Keratinocyte (primary cell): ENCODE results near the gene S1PR4. TPM values are rescaled to one million over a fixed set of nuclear protein-coding genes. Genes with fewer than 3 reads are reported as not detected.
"Not testable (repeated sequence)": the region's sequence is repeated elsewhere in the genome, so short reads cannot be mapped to it uniquely, and the experiment has no call there.

Experiments used
- DNase-seq: peaks from one replicate; pipeline ENCODE4 v3.0.0-alpha.2; 2011; ENCODE audit warnings: low read depth, missing footprints, low spot score
- FAIRE-seq: peaks from 2 replicates; lab custom pipeline; 2011; peaks lifted over from hg19 to GRCh38; lab: Jason Lieb, UNC
- H2AFZ ChIP-seq: 2 replicates; pipeline ENCODE4 v1.6.0; 2012; ENCODE audit warnings: low read length, control low read depth, inconsistent platforms; ENCODE audit not compliant: control insufficient read depth
- H3K27ac ChIP-seq: 2 replicates; pipeline ENCODE4 v1.5.1; 2011; ENCODE audit warnings: low read length; ENCODE audit not compliant: control insufficient read depth, insufficient read depth
- H3K27me3 ChIP-seq: 3 replicates; pipeline ENCODE4 v1.6.0; 2011; ENCODE audit warnings: low read length; ENCODE audit not compliant: control insufficient read depth, insufficient read depth; ENCODE audit errors: extremely low read depth
- H3K36me3 ChIP-seq, 2 experiments: 2 replicates in 1 of 2; 3 replicates in 1 of 2; pipeline ENCODE4 v1.5.1; 2011; ENCODE audit warnings: low read length in 2 of 2, mild to moderate bottlenecking in 1 of 2; ENCODE audit not compliant: control insufficient read depth in 2 of 2, insufficient read depth in 2 of 2; ENCODE audit errors: extremely low read depth in 1 of 2
- H3K4me1 ChIP-seq: 3 replicates; pipeline ENCODE4 v1.5.1; 2011; ENCODE audit warnings: low read length; ENCODE audit not compliant: control insufficient read depth, insufficient read depth; ENCODE audit errors: extremely low read depth
- H3K4me2 ChIP-seq: 3 replicates; pipeline ENCODE4 v1.6.0; 2011; ENCODE audit warnings: low read depth, low read length; ENCODE audit not compliant: control insufficient read depth, insufficient read depth; ENCODE audit errors: extremely low read depth
- H3K4me3 ChIP-seq, 3 experiments: fragments of 200-600 bp in 1 of 3; sonication (generic) in 1 of 3; 2 replicates in 2 of 3; 3 replicates in 1 of 3; pipeline ENCODE4 v1.5.1; 2011 to 2016; ENCODE audit warnings: low read length in 3 of 3, mild to moderate bottlenecking in 3 of 3, control low read depth in 2 of 3, inconsistent platforms in 1 of 3, low read depth in 1 of 3, mixed read lengths in 1 of 3, mixed run types in 1 of 3, moderate library complexity in 1 of 3; ENCODE audit not compliant: control insufficient read depth in 2 of 3, insufficient read depth in 2 of 3; ENCODE audit errors: extremely low read depth in 1 of 3
- H3K79me2 ChIP-seq: 2 replicates; pipeline ENCODE4 v1.6.0; 2012; ENCODE audit warnings: low read length; ENCODE audit not compliant: control insufficient read depth, insufficient read depth
- H3K9ac ChIP-seq: 3 replicates; pipeline ENCODE4 v1.6.0; 2011; ENCODE audit warnings: low read length; ENCODE audit not compliant: control insufficient read depth, insufficient read depth; ENCODE audit errors: extremely low read depth
- H3K9me1 ChIP-seq: 3 replicates; pipeline ENCODE4 v1.6.0; 2011; ENCODE audit warnings: low read length; ENCODE audit not compliant: control insufficient read depth, insufficient read depth; ENCODE audit errors: extremely low read depth
- H3K9me3 ChIP-seq: 2 replicates; pipeline ENCODE4 v1.5.1; 2012; ENCODE audit warnings: low read depth, low read length; ENCODE audit not compliant: control insufficient read depth
- H4K20me1 ChIP-seq: 3 replicates; pipeline ENCODE4 v1.6.0; 2011; ENCODE audit warnings: low read length; ENCODE audit not compliant: control insufficient read depth, insufficient read depth; ENCODE audit errors: extremely low read depth
- CTCF ChIP-seq, 3 experiments: IDR thresholded peaks in 1 of 3; conservative IDR thresholded peaks in 1 of 3; optimal IDR thresholded peaks in 1 of 3; 2 replicates in 2 of 3; 3 replicates in 1 of 3; pipeline versions ENCODE3 to v1.5.1; 2011; ENCODE audit warnings: low read length in 3 of 3, mild to moderate bottlenecking in 3 of 3, moderate library complexity in 2 of 3, control low read depth in 1 of 3, inconsistent platforms in 1 of 3; ENCODE audit not compliant: insufficient read depth in 2 of 3; ENCODE audit errors: extremely low read depth in 1 of 3
- EZH2 ChIP-seq: IDR thresholded peaks from one replicate; pipeline ENCODE4 v1.6.1; 2012; ENCODE audit warnings: inconsistent platforms, mild to moderate bottlenecking, low read length, moderate library complexity
- dilution Hi-C: fragments of 300-500 bp; cut with MboI; formaldehyde crosslinking; loops from one replicate; pipeline ENCODE4 v1.7.0; 2020; ENCODE audit warnings: low sequenced_read_pairs; ENCODE audit not compliant: extremely low pct_ligation_motif_present
- polyA plus RNA-seq, 5 experiments: library from polyadenylated mRNA; depleted of rRNA in 3 of 5; stranded (reverse) in 3 of 5; stranded (forward) in 1 of 5; unstranded in 1 of 5; fragments of >200 nt; gene quantifications; 1 replicate in 1 of 5; 2 replicates in 3 of 5; 3 replicates in 1 of 5; pipeline versions ENCODE4 v1.2.1 to v1.2.3, GENCODE V29; 2011 to 2012; ENCODE audit warnings: missing spikeins in 2 of 5, low read depth in 1 of 5, low replicate concordance in 1 of 5

The S1PR4 gene
- polyA plus RNA-seq, 1 donor (not counting 4 experiments of a cell fraction or from before 2014, with no cell fraction given) = 0.08 TPM

- H3K4me3 ChIP-seq = no peak overlapping the region
- H2AFZ ChIP-seq = no peak overlapping the region
- TF ChIP-seq EZH2 = no peak
- TF ChIP-seq CTCF (optimal IDR thresholded peaks at IDR 0.05 in 1 of 3, IDR thresholded peaks at IDR 0.05 in 1 of 3, conservative IDR thresholded peaks at IDR 0.05 in 1 of 3; ENCODE audit: extremely low read depth in 1 of 3, insufficient read depth in 2 of 3, low read length in 3 of 3) = no peak
- H3K9ac ChIP-seq = no peak overlapping the region
- H3K27ac ChIP-seq = no peak overlapping the region
- no peaks in the 10 kb centered on the region for H3K27me3 ChIP-seq
- H3K4me1 ChIP-seq = peaks cover 16% of the 10 kb centered on the region
- no peak overlapping the region for H3K4me2 ChIP-seq
- H3K9me3 ChIP-seq = no peaks in the 10 kb centered on the region
- dilution Hi-C loops = no loop called here
- peaks cover 78% of the 10 kb centered on the region for H3K79me2 ChIP-seq
- no peak for FAIRE-seq
- peaks cover 22% of the 10 kb centered on the region for H4K20me1 ChIP-seq
- DNase-seq = no peak
- H3K36me3 ChIP-seq = peaks cover 7 to 16% of the 10 kb centered on the region in 2 experiments
- H3K9me1 ChIP-seq = no peaks in the 10 kb centered on the region
Measured at GRCh38 chr19:3190470-3190770, 11.9 kb downstream of the S1PR4 start.

- Histone ChIP-seq H4K20me1 (peaks cover 22% of the 10 kb centered on the region), H3K9ac (no peak overlapping the region)
- TF ChIP-seq EZH2 (no peak), CTCF (optimal IDR thresholded peaks at IDR 0.05 in 1 of 3, IDR thresholded peaks at IDR 0.05 in 1 of 3, conservative IDR thresholded peaks at IDR 0.05 in 1 of 3; ENCODE audit: extremely low read depth in 1 of 3, insufficient read depth in 2 of 3, low read length in 3 of 3) (no peak)
Measured at GRCh38 chr19:3190921-3191805, 12.6 kb downstream of the S1PR4 start.

GRCh38 chr19:3191806-3192104, 13.2 kb downstream of the S1PR4 start:
- H3K9ac ChIP-seq, H3K9me1 ChIP-seq, H3K9me3 ChIP-seq, H3K4me3 ChIP-seq, H3K27ac ChIP-seq, H3K27me3 ChIP-seq, H2AFZ ChIP-seq, dilution Hi-C loops, DNase-seq, H3K4me2 ChIP-seq, FAIRE-seq: not testable (repeated sequence)
- Histone ChIP-seq H4K20me1 (peaks cover 22% of the 10 kb centered on the region), H3K36me3 (peaks cover 9 to 18% of the 10 kb centered on the region in 2 experiments), H3K4me1 (peaks cover 14% of the 10 kb centered on the region), H3K79me2 (peaks cover 69% of the 10 kb centered on the region)

More at GRCh38 chr19:3190921-3191805, 12.6 kb downstream of the S1PR4 start:
- dilution Hi-C loops = no loop called here
- DNase-seq = no peak
- Histone ChIP-seq H3K4me1 (peaks cover 16% of the 10 kb centered on the region), H3K27me3 (no peaks in the 10 kb centered on the region), H3K9me1 (no peaks in the 10 kb centered on the region), H3K4me2 (no peak overlapping the region), H3K79me2 (peaks cover 75% of the 10 kb centered on the region), H3K27ac (no peak overlapping the region), H2AFZ (no peak overlapping the region), H3K9me3 (no peaks in the 10 kb centered on the region), H3K4me3 (no peak overlapping the region), H3K36me3 (peaks cover 7 to 16% of the 10 kb centered on the region in 2 experiments)
- no peak for FAIRE-seq
